ENCODE data around the gene ARMC3. TPM values are rescaled to one million over a fixed set of nuclear protein-coding genes. Genes with fewer than 3 reads are reported as not detected.
"Not testable (repeated sequence)": the region's sequence is repeated elsewhere in the genome, so short reads cannot be mapped to it uniquely, and the experiment has no call there.

The ARMC3 gene
- total and polyA plus RNA-seq, 2 donors, result 0.21 TPM; not detected in 1

DNA sequence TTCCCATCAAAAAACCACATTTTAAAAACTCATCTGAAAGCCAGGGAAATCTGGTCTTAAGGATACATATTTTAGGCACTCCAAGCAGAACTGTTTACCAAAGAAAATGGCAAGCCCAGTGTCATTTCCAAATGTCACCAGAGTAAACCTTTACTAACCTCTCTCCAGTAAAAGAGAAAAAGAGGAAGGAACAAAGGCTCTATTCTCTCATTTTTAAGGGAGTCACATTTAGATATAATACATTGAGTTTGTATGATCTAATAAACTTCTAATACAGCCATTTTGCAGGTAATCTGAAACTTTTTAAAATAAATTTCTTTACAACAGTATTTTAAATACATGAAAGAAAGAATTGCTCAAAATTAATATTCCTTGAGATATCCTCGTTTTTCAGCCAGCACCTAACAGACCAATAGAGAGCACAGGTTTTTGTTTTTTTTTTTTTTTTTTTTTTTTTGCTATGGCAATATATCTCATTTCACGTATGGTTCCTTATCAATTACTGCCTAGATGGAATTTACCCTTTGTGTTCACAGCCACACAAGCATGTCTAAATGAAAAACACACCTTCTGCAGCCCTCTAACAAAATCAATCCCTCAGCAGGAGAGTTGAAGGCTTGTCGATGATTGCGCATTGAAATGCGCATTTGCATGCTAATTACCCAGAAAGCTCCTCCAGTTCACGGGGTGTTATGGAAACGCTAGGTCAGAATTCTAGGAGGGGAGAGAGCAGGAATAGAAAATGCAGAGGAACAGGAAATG is 127.8 kb downstream of the ARMC3 start:
- WGBS, result 73% methylated on average over 7 of the region's 7 CpGs
- no peak overlapping the region for H3K27ac ChIP-seq (ENCODE audit: low read depth)

DNA sequence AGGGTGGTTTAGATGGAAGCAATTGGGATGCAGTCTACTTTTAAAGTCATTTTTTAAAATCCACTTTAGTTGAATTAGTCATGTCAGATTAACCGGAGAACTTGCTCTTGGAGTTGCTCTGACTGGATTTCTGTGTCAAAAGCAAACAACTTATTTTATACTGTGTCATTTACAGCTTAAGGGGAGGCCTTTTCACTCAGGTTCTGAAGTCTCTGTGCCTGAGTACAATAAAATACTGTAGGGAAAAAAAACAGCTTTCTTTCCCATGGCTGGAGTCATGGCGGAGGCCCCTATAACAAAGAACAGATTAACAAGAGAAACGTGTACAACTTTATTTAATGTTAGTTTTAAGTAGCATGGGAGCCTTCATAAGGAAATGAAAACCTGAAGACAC is 128.3 kb downstream of the ARMC3 start:
- no peaks in the 10 kb centered on the region for H3K36me3 ChIP-seq (ENCODE audit: insufficient read depth)
- H3K27ac ChIP-seq (ENCODE audit: low read depth), result no peak overlapping the region
- no peaks in the 10 kb centered on the region for H3K4me1 ChIP-seq (ENCODE audit: insufficient read depth)
- H3K4me3 ChIP-seq (ENCODE audit: low read depth, low read length), result no peak overlapping the region
- no peak for DNase-seq (ENCODE audit: extremely low spot score)
- 75% methylated on average over 3 of the region's 3 CpGs for WGBS

More for the DNA sequence above, 127.8 kb downstream of the ARMC3 start:
- Histone ChIP-seq H3K36me3 (ENCODE audit: insufficient read depth) (no peaks in the 10 kb centered on the region), H3K4me3 (ENCODE audit: low read depth, low read length) (no peak overlapping the region), H3K4me1 (ENCODE audit: insufficient read depth) (no peaks in the 10 kb centered on the region)
- no peak for DNase-seq (ENCODE audit: extremely low spot score)

DNA sequence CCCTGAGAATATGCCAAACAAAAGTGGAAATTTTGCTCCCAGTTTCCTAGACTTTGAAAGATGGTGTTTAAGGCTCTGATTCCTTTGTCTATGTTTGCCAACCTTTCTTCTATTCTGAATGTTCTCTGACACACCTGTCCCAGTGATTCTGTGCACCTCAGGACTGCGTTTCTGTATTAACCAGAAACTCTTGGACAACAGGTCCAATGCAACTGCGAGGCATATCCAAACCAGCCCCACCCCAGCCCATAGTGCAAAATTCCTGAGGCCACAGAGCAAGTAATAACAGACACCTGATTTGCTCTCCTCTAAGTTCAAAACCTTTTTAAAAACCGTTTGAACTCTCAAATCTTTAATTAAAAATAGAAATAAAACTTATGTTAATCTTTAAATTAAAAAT is 130.5 kb downstream of the ARMC3 start:
- Histone ChIP-seq H3K4me3 (ENCODE audit: low read depth, low read length) (no peak overlapping the region), H3K36me3 (ENCODE audit: insufficient read depth) (no peaks in the 10 kb centered on the region), H3K27ac (ENCODE audit: low read depth) (no peak overlapping the region), H3K4me1 (ENCODE audit: insufficient read depth) (no peaks in the 10 kb centered on the region)
- 64% methylated on average over 3 of the region's 3 CpGs for WGBS
- no peak for DNase-seq (ENCODE audit: extremely low spot score)

DNA sequence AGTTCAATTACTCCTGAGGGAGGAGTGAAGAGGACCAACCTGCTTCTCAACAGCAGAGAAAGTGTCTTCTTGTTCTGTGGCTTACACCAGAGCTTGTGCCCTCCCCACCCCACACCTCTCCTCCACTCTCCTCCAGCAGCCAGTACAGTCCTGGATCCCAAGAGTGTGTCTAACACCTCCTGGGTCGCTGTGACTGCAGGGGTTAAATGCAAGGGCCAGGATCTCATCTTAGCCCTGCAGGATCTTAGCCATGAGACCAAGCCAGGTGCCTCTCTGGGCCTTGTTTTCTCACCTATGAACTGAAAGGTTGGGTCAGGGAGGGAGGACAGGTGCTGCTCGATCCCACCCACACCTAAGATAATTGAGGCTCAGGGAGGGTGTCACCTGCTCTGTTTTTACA is 133.1 kb downstream of the ARMC3 start:
- DNase-seq (ENCODE audit: extremely low spot score), result no peak
- WGBS, result 71% methylated on average over 2 of the region's 2 CpGs
- Histone ChIP-seq H3K36me3 (ENCODE audit: insufficient read depth) (no peaks in the 10 kb centered on the region), H3K4me1 (ENCODE audit: insufficient read depth) (no peaks in the 10 kb centered on the region), H3K4me3 (ENCODE audit: low read depth, low read length) (no peak overlapping the region), H3K27ac (ENCODE audit: low read depth) (no peak overlapping the region)

DNA sequence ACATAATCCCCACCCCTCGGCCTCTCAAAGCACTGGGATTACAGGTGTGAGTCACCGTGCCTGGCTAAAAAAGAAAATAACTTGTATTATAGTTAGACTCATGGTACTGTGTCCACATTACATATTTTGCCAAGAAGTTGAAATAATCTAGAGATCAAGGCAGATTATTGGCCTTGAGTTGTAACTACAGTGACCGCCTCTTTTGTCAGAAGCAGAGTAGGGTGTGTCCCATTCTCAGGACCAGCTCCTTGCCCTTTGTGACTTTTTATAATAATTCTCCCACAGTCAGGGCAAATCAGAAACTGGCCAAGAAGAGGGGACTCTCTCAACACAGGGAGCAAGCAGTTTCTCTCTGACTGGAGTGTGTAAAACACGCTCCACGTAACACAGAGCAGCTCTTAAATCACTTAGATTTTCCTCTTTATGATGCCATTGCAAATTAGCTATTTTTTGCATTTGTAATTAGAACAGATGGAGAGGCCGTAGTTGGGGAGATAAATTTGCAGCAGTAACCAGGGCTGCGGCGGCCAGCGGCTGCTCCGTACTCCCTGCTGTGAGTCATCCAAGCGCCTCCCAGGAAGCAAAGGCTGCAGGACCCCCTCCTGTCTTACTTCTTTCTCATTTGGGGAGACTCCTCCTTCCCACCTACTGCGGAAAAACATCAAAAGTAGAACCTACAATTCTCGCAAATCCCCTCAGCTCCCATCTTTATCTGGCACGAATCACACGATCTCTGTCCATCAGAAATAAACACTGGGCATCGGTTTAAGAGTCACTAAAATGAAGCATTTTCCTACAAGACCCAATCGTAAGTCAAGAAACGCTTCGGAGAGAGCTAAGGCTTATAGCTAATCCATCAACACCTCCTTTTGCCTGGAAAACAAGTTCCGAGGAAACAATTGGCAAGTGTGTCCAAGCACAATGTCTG is 135.5 kb downstream of the ARMC3 start:
- Histone ChIP-seq H3K4me1 (ENCODE audit: insufficient read depth) (no peaks in the 10 kb centered on the region), H3K36me3 (ENCODE audit: insufficient read depth) (no peaks in the 10 kb centered on the region), H3K27ac (ENCODE audit: low read depth) (no peak overlapping the region), H3K4me3 (ENCODE audit: low read depth, low read length) (no peak overlapping the region)
- 30% methylated on average over 20 of the region's 20 CpGs for WGBS
- no peak for DNase-seq (ENCODE audit: extremely low spot score)

DNA sequence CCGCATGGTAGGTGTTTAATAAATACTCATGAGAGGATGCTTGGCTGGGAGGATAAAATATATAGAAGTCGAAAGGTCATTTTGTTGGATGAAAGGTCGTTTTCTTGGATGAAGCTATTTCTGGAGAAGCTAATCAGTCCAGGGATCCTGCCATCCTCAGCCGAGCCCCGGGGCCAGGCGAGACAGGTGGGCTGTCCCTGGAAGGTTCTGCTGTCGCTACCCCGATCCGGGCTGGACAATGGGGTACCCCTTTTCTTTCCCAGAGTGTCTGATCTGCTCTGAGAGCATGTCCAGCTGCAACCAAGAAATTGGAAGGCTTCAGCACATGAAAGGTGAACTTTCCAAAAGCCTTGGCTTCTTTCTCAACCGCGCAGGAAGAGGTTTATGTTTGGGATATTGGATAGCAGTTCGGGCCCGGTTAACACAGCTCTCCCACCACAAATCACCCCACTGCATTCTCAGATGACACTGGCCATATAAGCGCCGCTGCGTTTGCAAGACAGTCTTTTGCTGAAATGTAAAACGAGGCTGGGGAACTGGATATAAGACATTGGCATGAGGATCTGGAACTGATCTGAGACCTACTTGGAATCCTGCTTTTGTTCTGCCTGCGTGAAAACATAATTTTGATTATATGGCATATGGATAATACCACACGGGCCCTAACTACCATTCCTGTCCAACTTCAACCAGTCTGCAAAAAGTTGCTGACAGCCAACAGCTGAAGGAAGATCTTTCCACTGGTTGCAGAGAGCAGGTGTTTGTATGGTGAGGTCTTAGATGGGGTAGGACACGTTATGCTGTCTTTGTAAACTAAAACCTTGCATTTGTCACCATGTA is 136.3 kb downstream of the ARMC3 start:
- no peak overlapping the region for H3K4me3 ChIP-seq (ENCODE audit: low read depth, low read length)
- H3K4me1 ChIP-seq (ENCODE audit: insufficient read depth), result no peaks in the 10 kb centered on the region
- 57% methylated on average over 20 of the region's 20 CpGs for WGBS
- no peak for DNase-seq (ENCODE audit: extremely low spot score)
- H3K27ac ChIP-seq (ENCODE audit: low read depth), result no peak overlapping the region
- no peaks in the 10 kb centered on the region for H3K36me3 ChIP-seq (ENCODE audit: insufficient read depth)

DNA sequence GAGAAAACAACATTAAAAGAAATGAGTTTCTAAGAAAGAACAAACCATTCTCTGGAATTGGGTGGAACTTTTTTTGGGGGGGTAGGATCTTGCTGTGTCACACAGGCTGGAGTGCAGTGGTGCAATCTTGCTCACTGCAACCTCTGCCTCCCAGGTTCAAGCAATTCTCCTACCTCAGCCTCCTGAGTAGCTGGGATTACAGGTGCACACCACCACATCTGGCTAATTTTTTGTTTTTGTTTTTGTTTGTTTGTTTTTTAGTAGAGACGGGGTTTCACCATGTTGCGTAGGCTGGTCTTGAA is 136.9 kb downstream of the ARMC3 start:
- H3K4me3 ChIP-seq (ENCODE audit: low read depth, low read length); H3K36me3 ChIP-seq (ENCODE audit: insufficient read depth); DNase-seq (ENCODE audit: extremely low spot score); H3K27ac ChIP-seq (ENCODE audit: low read depth); H3K4me1 ChIP-seq (ENCODE audit: insufficient read depth): not testable (repeated sequence)
- 81% methylated on average over 2 of the region's 2 CpGs for WGBS

DNA sequence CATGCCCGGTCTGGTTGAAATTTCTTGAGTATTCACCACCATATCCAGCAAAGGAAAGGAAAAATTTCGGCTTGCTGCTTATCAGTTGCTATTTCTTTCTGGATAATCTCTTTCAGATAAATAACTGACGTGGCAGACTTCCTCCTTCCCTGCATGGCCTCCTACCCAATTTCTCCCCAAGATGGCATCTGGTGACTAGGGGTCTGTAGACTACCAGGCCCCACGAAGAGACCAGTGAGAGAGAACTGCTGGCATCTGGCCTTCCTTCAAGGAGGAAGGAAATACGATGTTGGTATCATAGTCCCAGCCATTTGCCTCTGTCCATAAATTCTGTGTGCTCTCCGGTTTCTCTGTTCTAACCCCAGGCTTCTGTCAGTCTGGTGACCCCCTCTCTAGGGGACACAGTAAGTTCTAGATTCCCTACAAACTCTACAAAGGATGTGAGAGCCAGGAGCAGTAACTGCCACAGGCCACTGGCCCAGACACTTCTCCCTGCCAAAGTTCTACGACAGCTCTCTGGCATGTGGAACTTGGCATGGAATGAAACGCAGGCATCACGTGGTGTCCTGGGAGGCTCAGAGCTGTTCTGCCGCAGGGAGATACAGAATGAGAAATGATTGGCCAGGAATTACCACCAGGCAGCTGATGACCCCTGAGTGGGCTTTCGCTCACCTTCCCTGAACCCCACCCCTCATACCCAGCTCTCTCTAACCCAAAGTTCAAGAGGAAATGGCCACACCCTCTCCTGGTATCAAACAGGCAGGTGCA is 137.5 kb downstream of the ARMC3 start:
- DNase-seq (ENCODE audit: extremely low spot score), result no peak
- no peak overlapping the region for H3K27ac ChIP-seq (ENCODE audit: low read depth)
- no peak overlapping the region for H3K4me3 ChIP-seq (ENCODE audit: low read depth, low read length)
- H3K36me3 ChIP-seq (ENCODE audit: insufficient read depth), result no peaks in the 10 kb centered on the region
- H3K4me1 ChIP-seq (ENCODE audit: insufficient read depth), result no peaks in the 10 kb centered on the region
- WGBS, result 22% methylated on average over 11 of the region's 11 CpGs

DNA sequence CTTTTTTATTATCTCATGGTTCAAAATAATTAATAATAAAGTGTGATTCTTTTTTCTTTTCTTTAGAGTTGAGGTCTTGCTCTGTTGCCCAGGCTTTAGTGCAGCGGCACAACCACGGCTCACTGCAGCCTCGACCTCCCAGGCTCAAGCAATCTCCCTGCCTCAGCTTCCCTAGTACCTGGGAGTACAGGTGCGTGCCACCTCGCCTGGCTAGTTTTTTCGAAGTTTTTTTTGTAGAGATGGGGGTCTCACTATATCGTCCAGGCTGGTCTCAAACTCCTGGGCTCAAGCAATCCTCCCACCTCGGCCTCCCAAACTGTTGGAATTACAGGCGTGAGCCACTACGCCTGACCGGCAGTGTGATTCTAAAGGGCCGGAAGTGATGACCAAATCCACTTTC is 139.5 kb downstream of the ARMC3 start:
- no peak for DNase-seq (ENCODE audit: extremely low spot score)
- no peaks in the 10 kb centered on the region for H3K4me1 ChIP-seq (ENCODE audit: insufficient read depth)
- H3K36me3 ChIP-seq (ENCODE audit: insufficient read depth), result no peaks in the 10 kb centered on the region
- no peak overlapping the region for H3K27ac ChIP-seq (ENCODE audit: low read depth)
- H3K4me3 ChIP-seq (ENCODE audit: low read depth, low read length), result no peak overlapping the region
- WGBS, result 93% methylated on average over 12 of the region's 12 CpGs

DNA sequence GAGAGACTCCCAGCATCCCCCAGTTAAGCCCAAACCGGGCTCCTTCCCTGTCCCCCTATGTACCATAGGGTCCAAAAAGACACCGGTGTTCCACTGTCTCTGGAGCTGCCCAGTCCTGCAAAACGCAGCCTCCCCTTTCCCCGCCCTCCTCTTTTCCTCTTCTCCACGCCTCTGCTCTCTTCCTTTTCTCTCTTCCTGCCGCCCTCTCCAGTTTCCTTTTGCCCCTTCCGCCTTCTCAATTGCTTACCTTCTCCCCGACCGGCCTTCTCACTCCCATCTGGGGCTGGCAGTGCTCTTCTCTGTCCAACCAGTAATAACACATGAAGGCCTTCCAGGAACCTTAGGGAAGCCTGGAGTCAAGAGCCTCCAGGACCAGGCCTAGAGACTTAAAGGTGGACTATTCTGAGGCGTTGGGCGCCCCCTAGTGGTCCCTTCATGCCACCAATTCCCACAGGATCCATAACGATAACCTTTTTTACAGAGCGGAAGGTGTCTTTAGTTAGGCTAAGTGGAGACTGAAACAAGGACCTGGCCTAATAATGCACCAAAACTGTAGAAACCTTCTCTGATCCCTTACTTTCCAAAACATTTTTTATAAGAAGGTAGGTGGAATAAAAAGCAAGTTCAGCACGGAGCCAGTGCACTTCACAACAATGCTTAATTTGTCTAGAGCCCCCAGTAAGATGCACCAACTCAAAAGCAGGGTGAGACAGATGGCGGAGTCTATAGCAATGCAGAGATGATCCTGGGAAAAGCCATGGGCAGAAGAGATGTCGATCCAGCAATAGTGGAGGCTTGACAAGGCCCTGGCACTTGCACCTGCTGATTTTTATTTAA is 140.3 kb downstream of the ARMC3 start:
- WGBS, result 61% methylated on average over 16 of the region's 16 CpGs
- no peak overlapping the region for H3K27ac ChIP-seq (ENCODE audit: low read depth)
- no peak for DNase-seq (ENCODE audit: extremely low spot score)

DNA sequence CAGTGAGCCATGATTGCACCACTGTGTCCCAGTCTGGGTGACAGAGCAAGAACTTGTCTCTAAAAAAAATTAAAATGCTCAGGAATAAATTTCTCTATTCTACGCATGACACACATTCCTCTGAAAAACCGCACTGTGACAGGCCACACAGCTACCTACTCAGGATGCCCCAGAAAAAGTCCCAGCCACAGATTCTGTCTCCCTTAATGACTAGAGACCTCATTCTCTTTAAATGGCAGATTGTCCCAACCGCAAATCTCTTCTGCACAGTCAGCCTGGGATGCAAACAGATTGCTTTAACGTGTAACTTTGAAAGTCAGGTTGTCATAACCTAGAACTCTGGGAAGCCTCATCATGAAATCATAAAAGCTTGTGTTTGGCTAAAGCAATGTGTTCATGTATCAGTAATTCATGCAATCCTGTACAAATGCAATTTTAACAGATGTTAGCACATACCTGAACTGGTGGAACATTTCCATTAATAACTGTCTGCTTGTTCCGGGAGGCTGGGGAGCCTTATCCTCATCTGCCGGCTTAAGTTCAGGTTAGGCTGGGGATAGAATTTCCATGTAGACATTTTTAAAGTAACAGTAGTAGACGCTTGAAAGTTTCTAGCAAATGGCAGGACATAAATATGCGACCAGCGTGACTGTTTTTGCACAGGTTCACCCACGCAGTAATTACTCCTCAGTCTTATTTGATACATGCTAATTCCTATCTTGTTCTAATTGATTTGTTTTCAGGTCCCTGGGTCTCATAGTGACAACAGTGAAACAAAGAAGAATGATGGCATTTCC is 141.4 kb downstream of the ARMC3 start:
- 65% methylated on average over 10 of the region's 10 CpGs for WGBS
- Histone ChIP-seq H3K4me3 (ENCODE audit: low read depth, low read length) (no peak overlapping the region), H3K4me1 (ENCODE audit: insufficient read depth) (no peaks in the 10 kb centered on the region), H3K27ac (ENCODE audit: low read depth) (no peak overlapping the region), H3K36me3 (ENCODE audit: insufficient read depth) (no peaks in the 10 kb centered on the region)
- DNase-seq (ENCODE audit: extremely low spot score), result no peak

More for the DNA sequence above, 140.3 kb downstream of the ARMC3 start:
- H3K4me1 ChIP-seq (ENCODE audit: insufficient read depth), result no peaks in the 10 kb centered on the region
- H3K4me3 ChIP-seq (ENCODE audit: low read depth, low read length), result no peak overlapping the region
- no peaks in the 10 kb centered on the region for H3K36me3 ChIP-seq (ENCODE audit: insufficient read depth)

Data from urinary bladder (tissue), 4 donors.